ENCODE results near the gene TJP1. TPM values are rescaled to one million over a fixed set of nuclear protein-coding genes. Genes with fewer than 3 reads are reported as not detected.

TJP1 gene
- total RNA-seq, 1 donor from 2014 or later, result 91.7 TPM

DNA sequence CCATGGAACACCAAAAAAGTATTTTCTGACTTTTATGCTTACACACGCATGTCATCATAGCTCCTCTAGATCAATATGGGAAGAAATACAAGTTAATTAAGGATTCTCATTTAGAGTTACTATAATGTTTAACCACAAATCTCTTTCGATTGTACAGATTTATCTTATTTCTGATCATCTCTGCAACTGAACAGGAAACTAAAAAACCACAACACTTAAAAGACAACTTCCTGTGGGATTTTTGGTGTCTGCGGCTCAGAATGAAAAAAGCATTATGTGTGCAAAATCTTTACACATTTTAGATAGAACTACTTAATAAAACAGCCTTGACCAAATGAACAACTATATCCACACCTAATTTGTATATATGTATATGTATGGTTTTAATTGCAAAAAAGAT is 3.0 kb upstream of the TJP1 start:
- no peaks in the 10 kb centered on the region for H3K36me3 Mint-ChIP-seq (ENCODE audit: low read depth)
- no peak overlapping the region for H3K4me3 Mint-ChIP-seq (ENCODE audit: unreplicated experiment)
- peak overlapping the region; percentile 59 for H3K27ac Mint-ChIP-seq (ENCODE audit: unreplicated experiment)
- H3K27me3 Mint-ChIP-seq (ENCODE audit: low read depth), result no peaks in the 10 kb centered on the region
- TF ChIP-seq, protein P1, sequence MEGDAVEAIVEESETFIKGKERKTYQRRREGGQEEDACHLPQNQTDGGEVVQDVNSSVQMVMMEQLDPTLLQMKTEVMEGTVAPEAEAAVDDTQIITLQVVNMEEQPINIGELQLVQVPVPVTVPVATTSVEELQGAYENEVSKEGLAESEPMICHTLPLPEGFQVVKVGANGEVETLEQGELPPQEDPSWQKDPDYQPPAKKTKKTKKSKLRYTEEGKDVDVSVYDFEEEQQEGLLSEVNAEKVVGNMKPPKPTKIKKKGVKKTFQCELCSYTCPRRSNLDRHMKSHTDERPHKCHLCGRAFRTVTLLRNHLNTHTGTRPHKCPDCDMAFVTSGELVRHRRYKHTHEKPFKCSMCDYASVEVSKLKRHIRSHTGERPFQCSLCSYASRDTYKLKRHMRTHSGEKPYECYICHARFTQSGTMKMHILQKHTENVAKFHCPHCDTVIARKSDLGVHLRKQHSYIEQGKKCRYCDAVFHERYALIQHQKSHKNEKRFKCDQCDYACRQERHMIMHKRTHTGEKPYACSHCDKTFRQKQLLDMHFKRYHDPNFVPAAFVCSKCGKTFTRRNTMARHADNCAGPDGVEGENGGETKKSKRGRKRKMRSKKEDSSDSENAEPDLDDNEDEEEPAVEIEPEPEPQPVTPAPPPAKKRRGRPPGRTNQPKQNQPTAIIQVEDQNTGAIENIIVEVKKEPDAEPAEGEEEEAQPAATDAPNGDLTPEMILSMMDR (IDR thresholded peaks at IDR 0.05), result no peak
- DNase-seq (ENCODE audit: low spot score), result no peak
- no peaks in the 10 kb centered on the region for H3K9me3 Mint-ChIP-seq (ENCODE audit: low read depth)
- H3K4me1 Mint-ChIP-seq (ENCODE audit: low read depth), result peaks cover 26% of the 10 kb centered on the region

DNA sequence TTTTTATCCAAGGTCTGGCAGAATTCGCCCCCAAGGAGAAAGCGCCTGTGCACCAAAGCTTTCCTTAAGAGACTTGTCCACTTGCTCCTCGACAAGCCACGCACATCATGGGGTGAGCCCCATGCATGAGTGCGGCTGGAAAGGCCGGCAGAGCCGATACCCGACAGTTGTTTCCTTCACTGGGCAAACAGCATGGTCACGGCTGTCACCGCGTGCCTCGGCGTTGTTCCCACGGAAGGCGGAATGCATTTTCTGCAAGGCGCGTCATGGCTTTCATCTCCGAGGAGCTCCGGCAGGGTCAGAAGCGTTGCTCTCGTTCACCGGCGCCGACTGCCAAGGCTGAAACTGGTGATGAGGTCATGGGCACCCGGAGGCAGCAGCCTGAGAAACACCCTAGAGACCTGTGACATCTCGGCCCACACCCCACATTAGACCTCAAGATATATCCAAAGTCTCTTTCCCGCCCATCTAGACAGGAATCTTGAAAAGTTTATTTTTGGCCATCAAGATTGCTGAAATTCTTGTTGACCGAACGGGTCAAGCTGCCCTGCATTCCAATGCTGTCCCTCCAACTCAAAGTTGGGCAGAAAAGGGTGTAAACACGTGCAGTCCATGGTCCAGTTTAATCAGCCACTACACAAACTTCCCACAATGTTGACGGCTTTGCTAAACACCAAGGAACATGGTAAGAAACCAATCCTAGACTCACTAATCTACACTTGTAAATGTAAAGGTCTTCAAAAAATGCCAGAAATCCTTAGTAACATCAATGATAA is 604 bp upstream of the TJP1 start:
- H3K27me3 Mint-ChIP-seq (ENCODE audit: low read depth), result no peaks in the 10 kb centered on the region
- TF ChIP-seq, protein P1 (IDR thresholded peaks at IDR 0.05), result no peak
- peak overlapping the region; percentile 76 for H3K4me3 Mint-ChIP-seq (ENCODE audit: unreplicated experiment)
- peak overlapping the region; percentile 98 for H3K27ac Mint-ChIP-seq (ENCODE audit: unreplicated experiment)
- H3K4me1 Mint-ChIP-seq (ENCODE audit: low read depth), result peaks cover 42% of the 10 kb centered on the region
- DNase-seq (ENCODE audit: low spot score), result no peak
- H3K36me3 Mint-ChIP-seq (ENCODE audit: low read depth), result no peaks in the 10 kb centered on the region
- H3K9me3 Mint-ChIP-seq (ENCODE audit: low read depth), result no peaks in the 10 kb centered on the region

DNA sequence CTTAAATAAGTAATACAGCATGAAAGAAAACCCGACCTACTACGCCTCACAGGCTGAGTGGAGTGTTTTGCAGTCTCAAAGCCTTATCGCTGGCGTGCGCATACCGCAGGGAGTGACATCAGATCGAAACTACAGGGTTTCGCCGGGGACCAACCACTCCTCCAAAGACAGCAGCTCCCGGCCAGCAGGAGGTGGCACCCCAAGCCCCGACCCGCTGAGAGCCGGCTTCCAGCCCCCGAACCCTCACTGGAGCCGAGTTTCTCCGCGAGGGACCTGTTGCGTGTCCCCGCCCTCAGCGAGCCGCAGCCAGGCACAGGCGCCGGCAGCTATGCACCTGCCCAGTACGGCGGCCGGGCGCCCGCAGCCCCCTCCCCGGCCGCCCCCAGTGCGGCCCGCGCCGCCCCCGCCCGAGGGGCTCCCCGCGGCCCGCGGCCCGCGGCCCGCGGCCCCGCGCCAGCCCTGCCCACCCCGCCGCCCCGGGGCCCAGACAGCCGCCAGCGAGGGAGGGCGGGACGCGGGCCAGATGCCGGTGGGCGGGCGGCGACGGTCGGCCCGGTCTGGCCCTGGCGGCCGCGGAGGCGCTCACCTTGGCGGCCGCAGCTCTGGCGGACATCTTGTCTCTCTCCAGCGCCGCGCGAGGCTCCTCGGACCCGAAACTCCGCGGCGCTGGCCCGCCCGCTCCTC is 710 bp downstream of the TJP1 start:
- Mint-ChIP-seq H3K36me3 (ENCODE audit: low read depth) (no peaks in the 10 kb centered on the region), H3K4me1 (ENCODE audit: low read depth) (peaks cover 48% of the 10 kb centered on the region), H3K4me3 (ENCODE audit: unreplicated experiment) (peak overlapping the region; percentile 80), H3K9me3 (ENCODE audit: low read depth) (no peaks in the 10 kb centered on the region), H3K27me3 (ENCODE audit: low read depth) (no peaks in the 10 kb centered on the region), H3K27ac (ENCODE audit: unreplicated experiment) (peak overlapping the region; percentile 94)
- peak; percentile 93 for DNase-seq (ENCODE audit: low spot score)
- TF ChIP-seq, protein P1 (IDR thresholded peaks at IDR 0.05), result peak; percentile 53

DNA sequence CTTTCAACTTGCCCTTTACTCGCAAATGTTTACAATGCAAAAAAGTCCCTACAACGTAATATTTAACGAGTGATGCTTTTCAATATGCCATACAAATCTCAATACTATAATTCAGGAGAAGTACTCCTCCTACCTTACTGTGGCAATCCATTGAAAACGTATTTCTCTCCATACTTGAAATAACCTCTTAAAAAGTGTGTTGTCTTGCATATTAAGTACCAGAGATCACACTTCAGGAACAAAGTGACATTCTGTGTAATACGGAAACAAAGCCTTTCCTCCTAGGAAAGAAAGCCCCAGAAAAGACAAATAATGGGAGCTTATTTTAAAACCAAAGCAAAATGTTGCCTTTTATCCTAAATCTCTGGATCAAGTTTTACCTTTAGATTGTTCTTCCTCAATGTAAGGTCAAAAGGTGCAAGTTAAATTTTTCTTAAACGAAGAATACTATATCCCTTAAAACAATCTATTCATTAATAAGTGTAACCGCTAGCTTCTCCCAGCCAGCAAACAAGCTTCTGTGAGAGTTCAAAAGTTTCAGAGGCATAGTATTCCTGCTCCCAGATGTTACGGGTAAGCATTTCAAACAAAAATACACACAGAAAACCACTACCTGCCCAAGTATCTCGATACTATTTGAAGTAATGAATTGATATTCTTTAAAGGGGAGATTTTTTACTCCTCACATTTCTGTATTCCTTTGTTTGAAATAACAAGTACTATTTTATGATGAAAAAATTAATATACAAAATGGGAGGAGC is 1.7 kb downstream of the TJP1 start:
- Mint-ChIP-seq H3K4me1 (ENCODE audit: low read depth) (peaks cover 56% of the 10 kb centered on the region), H3K4me3 (ENCODE audit: unreplicated experiment) (peak overlapping the region; percentile 80), H3K27ac (ENCODE audit: unreplicated experiment) (peak overlapping the region; percentile 86), H3K9me3 (ENCODE audit: low read depth) (no peaks in the 10 kb centered on the region), H3K27me3 (ENCODE audit: low read depth) (no peaks in the 10 kb centered on the region), H3K36me3 (ENCODE audit: low read depth) (no peaks in the 10 kb centered on the region)
- TF ChIP-seq, protein P1 (IDR thresholded peaks at IDR 0.05), result no peak
- DNase-seq (ENCODE audit: low spot score), result no peak

DNA sequence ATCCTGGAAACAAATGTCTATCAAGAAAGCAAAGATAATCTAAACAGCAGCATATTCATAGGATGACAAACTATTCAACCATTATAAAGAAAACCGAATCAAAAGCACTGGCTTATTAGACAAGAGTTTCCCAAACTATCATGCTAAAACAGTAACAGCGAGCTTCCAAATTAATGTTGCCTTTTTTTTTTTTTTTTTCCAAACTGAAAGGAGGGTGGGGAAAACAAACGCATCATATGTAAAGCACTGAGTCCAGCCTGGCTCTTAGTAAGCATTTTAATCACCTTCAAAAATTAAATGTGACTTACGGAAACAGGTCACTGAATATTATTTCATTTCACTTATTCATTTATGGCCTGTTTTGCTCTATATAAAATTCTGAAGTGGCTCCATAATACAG is 2.3 kb downstream of the TJP1 start:
- peaks cover 56% of the 10 kb centered on the region for H3K4me1 Mint-ChIP-seq (ENCODE audit: low read depth)
- TF ChIP-seq, protein P1 (IDR thresholded peaks at IDR 0.05), result no peak

More for the DNA sequence above, 2.3 kb downstream of the TJP1 start:
- Mint-ChIP-seq H3K4me3 (ENCODE audit: unreplicated experiment) (peak overlapping the region; percentile 80), H3K27ac (ENCODE audit: unreplicated experiment) (peak overlapping the region; percentile 86), H3K27me3 (ENCODE audit: low read depth) (no peaks in the 10 kb centered on the region), H3K9me3 (ENCODE audit: low read depth) (no peaks in the 10 kb centered on the region), H3K36me3 (ENCODE audit: low read depth) (no peaks in the 10 kb centered on the region)
- DNase-seq (ENCODE audit: low spot score), result no peak
